Astrocyte (in vitro differentiated cells and primary cell): ENCODE data around the gene PLEKHH3. TPM values are rescaled to one million over a fixed set of nuclear protein-coding genes. Genes with fewer than 3 reads are reported as not detected.

ENCODE experiments used
- DNase-seq: peaks from one replicate; pipeline ENCODE4 v3.0.0-alpha.2; 2010; ENCODE audit warnings: low read depth
- FAIRE-seq: peaks from 2 replicates; lab custom pipeline; 2011; peaks lifted over from hg19 to GRCh38; lab: Jason Lieb, UNC
- H2AFZ ChIP-seq: 2 replicates; pipeline ENCODE4 v1.6.0; 2012; ENCODE audit warnings: low read depth, low read length, inconsistent platforms
- H3K27ac ChIP-seq: 2 replicates; pipeline ENCODE4 v1.5.1; 2011; ENCODE audit warnings: low read depth, low read length, inconsistent platforms
- H3K27me3 ChIP-seq: 2 replicates; pipeline ENCODE4 v1.6.0; 2011; ENCODE audit warnings: low read length, inconsistent platforms; ENCODE audit not compliant: insufficient read depth
- H3K36me3 ChIP-seq: 2 replicates; pipeline ENCODE4 v1.5.1; 2011; ENCODE audit warnings: low read length, inconsistent platforms; ENCODE audit not compliant: insufficient read depth
- H3K4me1 ChIP-seq: 2 replicates; pipeline ENCODE4 v1.5.1; 2011; ENCODE audit warnings: low read length, inconsistent platforms; ENCODE audit not compliant: insufficient read depth
- H3K4me2 ChIP-seq: 2 replicates; pipeline ENCODE4 v1.6.0; 2012; ENCODE audit warnings: low read length, inconsistent platforms
- H3K4me3 ChIP-seq: 2 replicates; pipeline ENCODE4 v1.5.1; 2011; ENCODE audit warnings: low read depth, mild to moderate bottlenecking, low read length, inconsistent platforms; ENCODE audit not compliant: insufficient read depth
- H3K79me2 ChIP-seq: 2 replicates; pipeline ENCODE4 v1.6.0; 2012; ENCODE audit warnings: mild to moderate bottlenecking, low read length, inconsistent platforms; ENCODE audit not compliant: insufficient read depth
- H3K9ac ChIP-seq: 2 replicates; pipeline ENCODE4 v1.6.0; 2012; ENCODE audit warnings: mild to moderate bottlenecking, low read length, inconsistent platforms
- H3K9me3 ChIP-seq: 2 replicates; pipeline ENCODE4 v1.5.1; 2012; ENCODE audit warnings: low read depth, mild to moderate bottlenecking, low read length, inconsistent platforms; ENCODE audit not compliant: insufficient read depth
- H4K20me1 ChIP-seq: 2 replicates; pipeline ENCODE4 v1.6.0; 2012; ENCODE audit warnings: low read length, inconsistent platforms; ENCODE audit not compliant: insufficient read depth
- H3K27ac Mint-ChIP-seq: one replicate; pipeline ENCODE4 v1.8.0; 2021; ENCODE audit warnings: mild to moderate bottlenecking, mixed read lengths; ENCODE audit not compliant: unreplicated experiment
- H3K27me3 Mint-ChIP-seq: one replicate; pipeline ENCODE4 v1.8.0; 2021; ENCODE audit warnings: low read depth, mixed read lengths; ENCODE audit not compliant: unreplicated experiment
- H3K36me3 Mint-ChIP-seq: one replicate; pipeline ENCODE4 v1.8.0; 2021; ENCODE audit warnings: low read depth, mixed read lengths; ENCODE audit not compliant: unreplicated experiment
- H3K4me1 Mint-ChIP-seq: one replicate; pipeline ENCODE4 v1.8.0; 2021; ENCODE audit warnings: low read depth, mixed read lengths; ENCODE audit not compliant: unreplicated experiment
- H3K4me3 Mint-ChIP-seq: one replicate; pipeline ENCODE4 v1.8.0; 2021; ENCODE audit warnings: mild to moderate bottlenecking, moderate library complexity, mixed read lengths; ENCODE audit not compliant: unreplicated experiment
- H3K9me3 Mint-ChIP-seq: one replicate; pipeline ENCODE4 v1.8.0; 2021; ENCODE audit warnings: mild to moderate bottlenecking, mixed read lengths; ENCODE audit not compliant: unreplicated experiment
- CTCF ChIP-seq: IDR thresholded peaks from 2 replicates; pipeline ENCODE4 v1.5.1; 2011; ENCODE audit warnings: low read depth, mild to moderate bottlenecking, inconsistent platforms, low read length, moderate library complexity; ENCODE audit not compliant: insufficient read depth
- EZH2 ChIP-seq: IDR thresholded peaks from 2 replicates; pipeline ENCODE4 v1.6.1; 2012; ENCODE audit warnings: mild to moderate bottlenecking, low read length, inconsistent platforms; ENCODE audit not compliant: insufficient read depth
- total RNA-seq: library from RNA; stranded (reverse); gene quantifications from 2 replicates; pipeline ENCODE4 v1.2.1, GENCODE V29; 2021

The PLEKHH3 gene
- total RNA-seq, 1 donor from 2014 or later = 14.5 TPM

GRCh38 chr17:42698736-42699414 is 22.1 kb upstream of the PLEKHH3 start:
- Mint-ChIP-seq H3K4me1 (peaks cover 5% of the 10 kb centered on the region), H3K9me3 (no peaks in the 10 kb centered on the region)
- no peak for FAIRE-seq

GRCh38 chr17:42697108-42697811 is 20.5 kb upstream of the PLEKHH3 start:
- H4K20me1 ChIP-seq = no peaks in the 10 kb centered on the region
- H3K27me3 Mint-ChIP-seq = no peaks in the 10 kb centered on the region
- FAIRE-seq (no peak), DNase-seq (no peak)
- no peak for TF ChIP-seq CTCF
- no peak for TF ChIP-seq EZH2
- peak overlapping the region; percentile 62 for H3K4me3 Mint-ChIP-seq
- H3K27ac ChIP-seq = no peak overlapping the region
- no peak overlapping the region for H3K4me2 ChIP-seq
- H3K4me3 ChIP-seq = no peak overlapping the region
- H3K9me3 ChIP-seq = no peaks in the 10 kb centered on the region
- peaks cover 8% of the 10 kb centered on the region for H3K36me3 ChIP-seq
- no peaks in the 10 kb centered on the region for H3K27me3 ChIP-seq
- no peak overlapping the region for H2AFZ ChIP-seq
- H3K9me3 Mint-ChIP-seq = no peaks in the 10 kb centered on the region
- no peaks in the 10 kb centered on the region for H3K79me2 ChIP-seq
- H3K4me1 Mint-ChIP-seq = peaks cover 5% of the 10 kb centered on the region
- H3K9ac ChIP-seq = no peak overlapping the region
- no peak overlapping the region for H3K27ac Mint-ChIP-seq
- peaks cover 4% of the 10 kb centered on the region for H3K4me1 ChIP-seq
- peaks cover 25% of the 10 kb centered on the region for H3K36me3 Mint-ChIP-seq

More at GRCh38 chr17:42698736-42699414, 22.1 kb upstream of the PLEKHH3 start:
- peak; percentile 63 for DNase-seq
- H3K4me1 ChIP-seq = peaks cover 4% of the 10 kb centered on the region
- H3K9me3 ChIP-seq = no peaks in the 10 kb centered on the region
- H3K4me2 ChIP-seq = no peak overlapping the region
- no peak overlapping the region for H3K9ac ChIP-seq
- H3K27ac ChIP-seq = no peak overlapping the region
- H3K36me3 ChIP-seq = peaks cover 10% of the 10 kb centered on the region
- no peaks in the 10 kb centered on the region for H4K20me1 ChIP-seq
- no peak overlapping the region for H2AFZ ChIP-seq
- no peak overlapping the region for H3K4me3 ChIP-seq
- no peaks in the 10 kb centered on the region for H3K79me2 ChIP-seq
- Mint-ChIP-seq H3K27me3 (no peaks in the 10 kb centered on the region), H3K27ac (no peak overlapping the region), H3K4me3 (no peak overlapping the region), H3K36me3 (peaks cover 27% of the 10 kb centered on the region)
- H3K27me3 ChIP-seq = no peaks in the 10 kb centered on the region
- no peak for TF ChIP-seq CTCF
- no peak for TF ChIP-seq EZH2

- Mint-ChIP-seq H3K36me3 (peaks cover 24% of the 10 kb centered on the region), H3K27me3 (peaks cover 2% of the 10 kb centered on the region), H3K27ac (no peak overlapping the region), H3K4me1 (peaks cover 5% of the 10 kb centered on the region), H3K4me3 (no peak overlapping the region), H3K9me3 (no peaks in the 10 kb centered on the region)
- Histone ChIP-seq H3K4me2 (no peak overlapping the region), H3K4me3 (no peak overlapping the region), H3K27ac (no peak overlapping the region), H3K9ac (no peak overlapping the region), H3K79me2 (no peaks in the 10 kb centered on the region), H4K20me1 (no peaks in the 10 kb centered on the region), H3K36me3 (no peaks in the 10 kb centered on the region), H3K9me3 (no peaks in the 10 kb centered on the region), H3K27me3 (no peaks in the 10 kb centered on the region), H3K4me1 (peaks cover 4% of the 10 kb centered on the region), H2AFZ (no peak overlapping the region)
- TF ChIP-seq CTCF (no peak), EZH2 (no peak)
- DNase-seq (no peak), FAIRE-seq (no peak)
These were observed 18.7 kb upstream of the PLEKHH3 start for GRCh38 chr17:42695500-42695899.
